SHP77 treated with DMSO at 0.1 percent for 48 hours (cell line): ENCODE results near the gene FBXL13.
"Not testable (repeated sequence)": the region's sequence is repeated elsewhere in the genome, so short reads cannot be mapped to it uniquely, and the experiment has no call there.

Experiments used
- DNase-seq: peaks from one replicate; lab custom pipeline; 2025; lab: John Stamatoyannopoulos, UW

Gene FBXL13

GRCh38 chr7:102856036-102856435, 218.6 kb downstream of the FBXL13 start:
- DNase-seq, result no peak

- DNase-seq, result no peak
Observed at GRCh38 chr7:102849538-102849937, 225.1 kb downstream of the FBXL13 start.

GRCh38 chr7:102849079-102849478, 225.5 kb downstream of the FBXL13 start:
- no peak for DNase-seq

DNA sequence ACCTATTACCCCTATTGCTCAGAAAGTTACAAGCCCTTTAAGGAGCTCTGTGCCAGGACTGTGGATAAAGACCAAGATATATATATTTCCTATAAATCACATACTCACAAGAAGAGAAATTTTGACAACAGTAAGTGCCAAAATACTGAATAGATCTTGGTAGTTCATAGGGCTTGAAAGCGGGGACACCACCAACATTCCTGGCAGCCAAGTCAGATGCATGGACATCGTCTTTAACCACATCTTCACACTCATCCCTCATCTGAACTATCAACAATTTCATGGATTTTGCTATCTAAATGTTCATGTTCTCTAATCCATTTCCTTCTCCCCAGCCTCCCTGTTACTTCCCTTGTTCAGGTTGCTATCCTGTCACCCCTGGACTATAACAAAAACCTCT, 229.2 kb downstream of the FBXL13 start:
- no peak for DNase-seq

GRCh38 chr7:102843850-102844249, 230.7 kb downstream of the FBXL13 start:
- DNase-seq, result no peak

GRCh38 chr7:102842284-102842683, 232.3 kb downstream of the FBXL13 start:
- no peak for DNase-seq

DNA sequence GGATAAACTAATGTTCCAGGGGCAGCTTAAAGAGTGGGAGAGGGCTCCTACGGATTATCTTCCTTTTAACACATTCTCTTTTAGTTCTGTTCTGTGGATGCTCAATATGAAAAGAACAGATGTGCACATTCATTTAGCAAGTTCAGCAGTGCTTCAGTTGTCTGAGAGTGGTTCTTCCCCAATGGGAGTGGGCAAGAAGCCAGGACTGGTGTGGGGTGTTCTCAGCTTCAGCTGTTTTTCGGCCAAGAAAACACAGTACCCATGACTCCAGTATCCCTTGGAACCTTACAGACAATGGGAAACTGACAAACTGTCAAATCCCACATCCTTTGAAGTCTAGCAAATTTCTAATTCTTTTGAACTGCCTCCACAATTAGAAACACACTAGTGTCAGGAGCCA, 233.3 kb downstream of the FBXL13 start:
- no peak for DNase-seq

GRCh38 chr7:102840404-102840803, 234.2 kb downstream of the FBXL13 start:
- no peak for DNase-seq

- not testable (repeated sequence) for DNase-seq
Observed at GRCh38 chr7:102838572-102839101, 236.0 kb downstream of the FBXL13 start.

DNA sequence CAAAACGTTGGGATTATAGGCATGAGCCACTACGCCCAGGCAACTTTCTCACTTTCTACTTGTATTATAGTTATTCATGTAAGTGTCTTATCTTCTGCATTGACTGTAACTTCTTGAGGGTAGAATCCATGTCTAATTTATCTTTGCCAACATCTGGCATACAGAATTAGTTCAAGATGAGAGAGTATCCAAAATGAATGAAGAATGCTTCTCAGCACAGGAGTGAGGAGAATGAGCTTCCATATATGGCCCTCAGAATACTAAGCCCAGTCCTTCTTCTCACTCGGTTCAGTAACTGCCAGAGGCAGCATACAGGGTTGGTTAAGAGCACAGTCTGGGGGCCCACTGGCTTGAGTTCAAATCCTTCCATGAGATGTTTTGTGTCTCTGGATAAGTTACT, 236.8 kb downstream of the FBXL13 start:
- DNase-seq, result no peak

DNA sequence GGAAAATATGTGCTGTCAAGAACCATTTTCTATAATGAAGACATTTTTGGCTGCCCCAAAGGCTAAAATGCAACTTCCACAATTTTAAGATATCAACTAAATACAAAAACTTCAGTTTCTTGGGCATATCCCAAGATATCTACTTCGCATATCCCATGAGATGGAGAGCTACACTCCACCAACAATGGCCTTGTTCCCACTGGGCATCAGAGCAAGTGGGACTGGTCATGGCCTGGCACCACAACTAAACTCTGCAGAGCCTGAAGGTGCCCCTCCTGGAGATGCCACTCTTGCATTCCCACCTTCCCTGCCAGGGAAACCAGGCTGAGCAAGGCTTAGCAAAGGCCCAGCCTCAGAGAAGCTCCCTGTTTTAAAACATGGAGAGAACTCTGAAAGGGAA, 237.6 kb downstream of the FBXL13 start:
- no peak for DNase-seq

DNA sequence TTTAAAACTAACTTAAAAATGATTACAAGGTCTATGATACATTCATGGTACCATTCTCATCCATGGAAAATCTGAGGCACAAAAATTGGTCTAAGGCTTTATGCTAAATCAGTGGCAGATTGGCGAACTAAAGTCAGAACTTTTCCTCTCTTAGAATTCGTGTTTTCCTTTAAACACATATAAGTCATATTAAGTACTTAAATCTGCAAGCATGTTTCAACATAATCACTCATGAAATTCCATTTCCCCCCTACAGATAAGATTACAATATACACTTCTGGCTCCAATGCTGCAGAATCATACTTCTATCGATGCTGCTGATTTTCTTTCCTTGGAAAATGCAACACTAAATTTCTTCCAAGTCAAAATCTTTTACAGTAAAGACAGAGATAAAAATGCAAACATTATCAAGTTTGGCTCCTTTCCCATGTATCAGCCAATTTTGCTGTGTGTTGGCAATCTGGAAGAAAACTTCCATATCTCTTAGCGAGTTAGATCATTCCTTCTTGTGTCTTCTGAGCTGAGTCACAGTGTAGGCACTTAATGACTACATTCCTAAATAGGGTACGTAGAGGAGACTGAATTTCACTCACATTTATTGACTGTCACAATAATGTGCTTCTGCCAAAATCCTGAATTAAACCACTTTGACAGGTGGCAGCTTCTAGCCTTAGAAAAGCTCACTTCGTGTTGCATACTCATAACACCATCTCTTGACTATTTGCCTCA, 238.2 kb downstream of the FBXL13 start:
- no peak for DNase-seq

GRCh38 chr7:102834999-102835398, 239.6 kb downstream of the FBXL13 start:
- DNase-seq, result no peak

- DNase-seq, result no peak
Observed at GRCh38 chr7:102834466-102834865, 240.1 kb downstream of the FBXL13 start.

GRCh38 chr7:102833343-102833742, 241.3 kb downstream of the FBXL13 start:
- no peak for DNase-seq

- DNase-seq, result no peak
Observed at GRCh38 chr7:102832674-102833073, 241.9 kb downstream of the FBXL13 start.

DNA sequence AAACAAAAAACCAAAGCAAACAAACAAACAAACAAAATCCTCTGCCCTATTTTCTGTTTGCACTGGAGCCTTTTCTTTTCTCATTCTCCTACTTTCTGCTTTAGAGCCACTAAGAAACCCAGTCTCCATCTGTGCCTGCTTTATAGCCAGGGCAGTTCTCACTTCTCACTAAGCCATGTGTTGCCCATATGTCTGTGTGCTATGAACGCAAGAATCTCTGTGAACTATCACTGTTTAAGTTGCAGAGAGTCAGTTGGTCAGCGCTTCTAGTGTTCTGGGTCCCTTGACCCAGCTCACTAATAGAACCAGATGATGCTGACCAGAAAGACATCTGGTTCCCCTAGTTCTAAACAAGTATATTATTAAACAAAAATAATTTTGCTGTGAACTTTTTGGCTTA, 244.4 kb downstream of the FBXL13 start:
- no peak for DNase-seq

DNA sequence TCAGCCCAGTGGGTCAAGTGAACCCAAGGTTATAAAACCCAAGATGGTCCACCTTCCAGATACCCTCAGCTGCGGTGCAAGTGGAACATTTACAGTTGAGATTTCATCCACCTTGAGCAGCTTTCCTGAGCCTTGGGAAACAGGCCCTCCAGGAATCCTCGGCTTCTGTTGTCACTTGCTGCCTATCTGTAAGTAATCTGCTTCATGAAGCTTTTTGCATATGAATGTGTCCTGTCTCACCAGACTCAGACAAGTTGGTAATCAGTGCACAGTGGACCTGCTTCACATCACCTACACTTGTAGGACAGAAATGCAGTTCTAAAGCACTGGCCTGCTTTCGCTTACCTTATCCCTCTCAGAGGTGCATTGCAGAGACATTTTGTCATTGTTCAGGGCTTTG, 245.5 kb downstream of the FBXL13 start:
- DNase-seq, result no peak

DNA sequence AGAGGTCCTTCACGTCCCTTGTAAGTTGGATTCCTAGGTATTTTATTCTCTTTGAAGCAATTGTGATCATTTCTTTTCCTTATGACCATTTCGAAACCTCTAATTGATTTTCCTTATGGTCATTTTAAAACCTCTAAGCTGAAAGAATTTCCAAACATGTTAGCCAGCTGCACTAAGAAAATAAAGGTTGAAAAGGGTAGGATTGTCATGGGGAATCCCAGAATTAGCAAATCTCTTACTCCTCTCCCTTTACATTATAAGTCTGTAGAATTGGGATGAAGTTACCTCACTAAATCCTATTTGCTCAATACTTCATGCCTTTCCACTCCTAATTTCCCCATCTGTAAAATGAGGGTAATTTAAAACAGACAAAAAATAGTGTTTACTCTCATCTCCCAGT, 246.3 kb downstream of the FBXL13 start:
- DNase-seq, result no peak

GRCh38 chr7:102823390-102824119, 251.0 kb downstream of the FBXL13 start:
- no peak for DNase-seq

DNA sequence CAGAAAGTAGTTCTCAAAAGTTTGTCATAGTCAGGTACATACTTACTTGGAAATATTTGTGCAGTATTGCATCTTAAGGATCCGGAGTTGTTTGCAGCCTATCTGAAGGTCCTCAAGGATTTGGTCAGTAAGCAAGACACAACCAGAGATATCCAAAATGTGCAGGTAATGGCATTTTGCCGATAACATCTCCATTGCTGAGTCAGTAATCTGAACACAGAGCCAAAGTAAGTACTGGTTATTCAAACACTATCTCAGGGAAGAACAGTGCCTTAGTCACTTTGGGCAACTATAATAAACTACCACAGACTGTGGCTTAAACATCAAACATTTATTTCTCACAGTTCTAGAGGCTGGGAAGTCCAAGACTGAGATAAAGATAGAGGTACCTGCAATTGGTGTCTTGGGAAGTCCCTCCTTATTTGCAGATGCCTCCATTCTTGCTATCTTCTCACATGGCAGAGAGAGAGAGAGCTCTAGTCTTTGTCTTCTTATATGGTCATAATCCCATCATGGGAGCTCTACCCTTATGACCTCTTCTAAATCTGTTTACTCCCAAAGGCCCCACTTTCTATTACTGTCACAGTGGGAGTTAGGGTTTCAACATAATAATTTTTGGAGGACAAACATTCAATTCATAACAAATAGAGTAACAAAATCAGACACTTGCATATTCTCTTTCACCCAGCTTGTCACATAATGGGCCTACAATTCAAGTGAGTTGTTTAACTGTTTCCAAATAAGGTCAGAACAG, 252.4 kb downstream of the FBXL13 start:
- DNase-seq, result no peak

DNA sequence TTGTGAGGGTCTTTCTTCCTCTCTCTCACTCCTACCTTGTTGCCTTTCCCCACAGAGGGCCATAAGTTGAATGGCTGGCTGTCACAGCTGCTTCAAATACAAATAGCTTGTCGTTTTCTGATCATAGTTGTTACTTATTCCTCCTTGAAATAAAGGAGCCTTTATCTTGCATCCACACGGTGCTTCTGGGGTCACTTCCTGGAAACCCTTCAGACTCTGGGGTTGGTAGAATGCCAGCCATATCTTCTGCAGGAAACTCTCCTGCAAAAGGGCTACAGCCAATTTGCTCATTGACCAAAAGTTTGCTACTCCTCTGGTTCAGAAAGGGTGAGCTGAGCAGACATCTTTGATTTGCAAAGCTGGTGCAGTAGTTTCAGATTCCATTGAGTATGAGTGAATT, 255.4 kb downstream of the FBXL13 start:
- no peak for DNase-seq
